SU-DHL-6 (cell line): Measurements from ENCODE around the gene VANGL2.
A peak's percentile ranks its signal among the peaks of the same experiment; 100 is the strongest.

Experiments used
- H2AFZ ChIP-seq: fragments of 200-600 bp; sonication (generic); 2 replicates; pipeline ENCODE4 v1.6.1; 2014; ENCODE audit warnings: low read depth, mild to moderate bottlenecking, moderate library complexity, mixed read lengths, antibody characterized with exemption, low read length; ENCODE audit not compliant: severe bottlenecking
- H3F3A ChIP-seq: fragments of 200-600 bp; shearing (Covaris generic); 2 replicates; pipeline ENCODE4 v1.6.0; 2016; ENCODE audit warnings: antibody characterized with exemption, mild to moderate bottlenecking; ENCODE audit not compliant: insufficient read depth
- H3K27ac ChIP-seq: fragments of 200-600 bp; sonication (generic); 2 replicates; pipeline ENCODE4 v1.5.1; 2016; ENCODE audit warnings: low read depth, mild to moderate bottlenecking, low read length, moderate library complexity, mixed read lengths
- H3K27me3 ChIP-seq: fragments of 200-600 bp; sonication (generic), shearing (Covaris generic); 2 replicates; pipeline ENCODE4 v1.6.0; 2014; ENCODE audit warnings: mild to moderate bottlenecking, low read length
- H3K36me3 ChIP-seq: fragments of 200-600 bp; sonication (generic); 2 replicates; pipeline ENCODE4 v1.6.1; 2014; ENCODE audit warnings: mild to moderate bottlenecking, low read length, mixed read lengths
- H3K4me2 ChIP-seq: fragments of 300-600, 200-600 bp; shearing (Covaris generic), sonication (generic); 2 replicates; pipeline ENCODE4 v1.6.0; 2014; ENCODE audit warnings: low read length, low read depth, mild to moderate bottlenecking; ENCODE audit not compliant: poor library complexity, severe bottlenecking
- H3K4me3 ChIP-seq: fragments of 200-600 bp; sonication (generic); 2 replicates; pipeline ENCODE4 v1.5.1; 2014; ENCODE audit warnings: antibody characterized with exemption, low read length, mild to moderate bottlenecking, mixed read lengths; ENCODE audit not compliant: insufficient read depth, poor library complexity, severe bottlenecking
- H3K79me2 ChIP-seq: fragments of 200-600 bp; sonication (generic); 2 replicates; pipeline ENCODE4 v1.6.1; 2014; ENCODE audit warnings: mild to moderate bottlenecking, low read length, moderate library complexity; ENCODE audit not compliant: insufficient read depth
- H3K9ac ChIP-seq: fragments of 200-600 bp; sonication (generic); 2 replicates; pipeline ENCODE4 v1.7.0; 2014; ENCODE audit warnings: mild to moderate bottlenecking, low read length
- H3K9me2 ChIP-seq: fragments of 200-600 bp; sonication (generic); replicated peaks from 2 replicates; pipeline ENCODE4 v1.6.1; 2014; ENCODE audit warnings: low read length; ENCODE audit not compliant: insufficient read depth
- H3K9me3 ChIP-seq: fragments of 200-600 bp; sonication (generic); 2 replicates; pipeline ENCODE4 v1.6.1; 2014; ENCODE audit warnings: low read length, mixed read lengths; ENCODE audit not compliant: insufficient read depth
- H4K20me1 ChIP-seq: fragments of 200-600 bp; sonication (generic); 2 replicates; pipeline ENCODE4 v1.6.1; 2014; ENCODE audit warnings: low read depth, mild to moderate bottlenecking, antibody characterized with exemption, low read length, moderate library complexity, mixed read lengths
- EZH2phosphoT487 ChIP-seq: fragments of 200-600 bp; sonication (generic), shearing (Covaris generic); conservative IDR thresholded peaks from 2 replicates; pipeline ENCODE4 v1.6.1; 2018; ENCODE audit warnings: mild to moderate bottlenecking, antibody characterized with exemption, low read length, moderate library complexity, mixed read lengths
- TF ChIP-seq, protein P1 (sequence below): fragments of 200-600 bp; sonication (generic); IDR thresholded peaks from one replicate; pipeline ENCODE4 v1.5.1; 2017; ENCODE audit warnings: antibody characterized with exemption, mild to moderate bottlenecking, low read length, moderate library complexity; ENCODE audit not compliant: insufficient read depth, poor library complexity, severe bottlenecking

The VANGL2 gene

GRCh38 chr1:160400223-160400645 is at the start of gene VANGL2:
TSS of gene VANGL2 (plus strand) at chr1:160400564. CDS start at chr1:160415838, 15,274 bp downstream.
- TF ChIP-seq, protein P1, sequence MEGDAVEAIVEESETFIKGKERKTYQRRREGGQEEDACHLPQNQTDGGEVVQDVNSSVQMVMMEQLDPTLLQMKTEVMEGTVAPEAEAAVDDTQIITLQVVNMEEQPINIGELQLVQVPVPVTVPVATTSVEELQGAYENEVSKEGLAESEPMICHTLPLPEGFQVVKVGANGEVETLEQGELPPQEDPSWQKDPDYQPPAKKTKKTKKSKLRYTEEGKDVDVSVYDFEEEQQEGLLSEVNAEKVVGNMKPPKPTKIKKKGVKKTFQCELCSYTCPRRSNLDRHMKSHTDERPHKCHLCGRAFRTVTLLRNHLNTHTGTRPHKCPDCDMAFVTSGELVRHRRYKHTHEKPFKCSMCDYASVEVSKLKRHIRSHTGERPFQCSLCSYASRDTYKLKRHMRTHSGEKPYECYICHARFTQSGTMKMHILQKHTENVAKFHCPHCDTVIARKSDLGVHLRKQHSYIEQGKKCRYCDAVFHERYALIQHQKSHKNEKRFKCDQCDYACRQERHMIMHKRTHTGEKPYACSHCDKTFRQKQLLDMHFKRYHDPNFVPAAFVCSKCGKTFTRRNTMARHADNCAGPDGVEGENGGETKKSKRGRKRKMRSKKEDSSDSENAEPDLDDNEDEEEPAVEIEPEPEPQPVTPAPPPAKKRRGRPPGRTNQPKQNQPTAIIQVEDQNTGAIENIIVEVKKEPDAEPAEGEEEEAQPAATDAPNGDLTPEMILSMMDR: no peak
- no peak for TF ChIP-seq EZH2phosphoT487
- H3K79me2 ChIP-seq: no peaks in the 10 kb centered on the region
- peak within 1 kb of the TSS; percentile 21 for H2AFZ ChIP-seq
- no peaks in the 10 kb centered on the region for H3K9me2 ChIP-seq
- no peaks in the 10 kb centered on the region for H3K36me3 ChIP-seq
- peak within 1 kb of the TSS; percentile 37 for H3K4me2 ChIP-seq
- H3K27ac ChIP-seq: no peak within 1 kb of the TSS
- H3K9ac ChIP-seq: no peak within 1 kb of the TSS; the same call in 1 of the 2 replicates
- no peaks in the 10 kb centered on the region for H4K20me1 ChIP-seq
- no peaks in the 10 kb centered on the region for H3K9me3 ChIP-seq
- H3F3A ChIP-seq: no peaks in the 10 kb centered on the region
- H3K27me3 ChIP-seq: no peaks in the 10 kb centered on the region
- H3K4me3 ChIP-seq: no peak within 1 kb of the TSS

DNA sequence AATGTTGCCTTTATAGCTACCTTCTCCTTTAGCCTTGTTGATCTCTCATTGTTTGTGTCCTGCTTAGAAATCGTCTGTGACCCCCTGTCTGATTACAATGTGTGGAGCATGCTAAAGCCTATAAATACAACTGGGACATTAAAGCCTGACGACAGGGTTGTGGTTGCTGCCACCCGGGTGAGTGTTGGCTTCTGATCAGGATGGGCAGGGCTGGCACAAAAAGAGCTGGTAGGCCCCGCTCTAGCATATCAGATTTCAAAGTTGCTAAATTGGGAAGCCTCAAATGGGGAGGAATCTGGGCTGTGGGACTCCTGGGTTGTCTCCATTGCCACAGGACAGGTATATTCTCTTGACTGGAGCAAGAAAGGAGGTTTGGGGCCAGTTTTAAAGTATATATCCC is 48.7 kb upstream of the VANGL2 start:
- Histone ChIP-seq H2AFZ (no peak overlapping the region), H3K4me2 (no peak overlapping the region), H3K36me3 (peaks cover 21% of the 10 kb centered on the region), H3K4me3 (no peak overlapping the region), H3K79me2 (no peaks in the 10 kb centered on the region), H4K20me1 (no peaks in the 10 kb centered on the region), H3K9me2 (no peaks in the 10 kb centered on the region), H3K27ac (no peak overlapping the region), H3K9me3 (no peaks in the 10 kb centered on the region), H3K27me3 (no peaks in the 10 kb centered on the region), H3F3A (no peaks in the 10 kb centered on the region), H3K9ac (no peak overlapping the region)
- no peak for TF ChIP-seq EZH2phosphoT487
- TF ChIP-seq, protein P1: no peak

GRCh38 chr1:160352555-160352954 is 47.8 kb upstream of the VANGL2 start:
- no peaks in the 10 kb centered on the region for H4K20me1 ChIP-seq
- H2AFZ ChIP-seq: no peak overlapping the region
- no peaks in the 10 kb centered on the region for H3K79me2 ChIP-seq
- H3K9me2 ChIP-seq: no peaks in the 10 kb centered on the region
- H3K27me3 ChIP-seq: no peaks in the 10 kb centered on the region
- H3K4me2 ChIP-seq: no peak overlapping the region
- H3K27ac ChIP-seq: no peak overlapping the region
- H3F3A ChIP-seq: no peaks in the 10 kb centered on the region
- H3K36me3 ChIP-seq: peaks cover 21% of the 10 kb centered on the region
- TF ChIP-seq EZH2phosphoT487: no peak
- TF ChIP-seq, protein P1: no peak
- H3K9ac ChIP-seq: no peak overlapping the region
- H3K4me3 ChIP-seq: no peak overlapping the region
- no peaks in the 10 kb centered on the region for H3K9me3 ChIP-seq
